T-helper 22 cell (primary cell): Measurements from ENCODE around the gene TMEM156.
"Not testable (repeated sequence)": the region's sequence is repeated elsewhere in the genome, so short reads cannot be mapped to it uniquely, and the experiment has no call there.

Experiments used
- DNase-seq: peaks from one replicate; pipeline ENCODE4 v3.0.0-alpha.2; 2020; ENCODE audit warnings: low read depth

TMEM156 gene

DNA sequence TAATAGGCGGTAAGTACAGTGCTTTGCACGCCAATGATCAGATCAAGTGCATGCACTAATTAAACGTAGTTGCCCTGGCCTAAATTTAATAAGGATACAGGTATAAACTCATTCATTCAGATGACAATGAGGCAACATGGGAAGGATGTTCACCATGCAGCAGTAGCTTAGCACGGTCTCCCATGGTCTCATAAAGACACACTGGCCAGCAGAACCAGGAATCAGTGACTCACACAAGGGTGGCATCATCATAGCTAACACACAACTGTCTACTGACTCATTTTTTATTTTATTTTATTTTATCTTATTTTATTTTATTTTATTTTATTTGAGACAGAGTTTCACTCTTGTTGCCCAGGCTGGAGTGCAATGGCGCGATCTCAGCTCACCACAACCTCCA lies 42.7 kb downstream of the TMEM156 start:
- no peak for DNase-seq

DNA sequence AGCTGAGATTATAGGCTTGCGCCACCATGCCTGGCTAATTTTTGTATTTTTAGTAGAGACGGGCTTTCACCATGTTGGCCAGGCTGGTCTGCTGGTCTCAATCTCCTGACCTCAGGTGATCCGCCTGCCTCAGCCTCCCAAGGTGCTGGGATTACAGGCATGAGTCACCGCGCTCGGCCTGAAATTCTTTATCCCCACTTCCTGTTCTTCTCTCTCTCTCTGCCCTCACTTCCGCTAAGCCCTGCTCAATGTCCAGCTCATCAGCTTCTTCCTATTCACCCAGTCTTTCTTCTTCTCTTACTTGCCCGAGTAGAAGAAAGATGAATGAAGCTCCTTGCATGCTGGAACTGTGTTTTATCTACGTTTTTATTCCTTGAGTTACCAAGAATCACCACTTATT lies 43.9 kb downstream of the TMEM156 start:
- DNase-seq = not testable (repeated sequence)

DNA sequence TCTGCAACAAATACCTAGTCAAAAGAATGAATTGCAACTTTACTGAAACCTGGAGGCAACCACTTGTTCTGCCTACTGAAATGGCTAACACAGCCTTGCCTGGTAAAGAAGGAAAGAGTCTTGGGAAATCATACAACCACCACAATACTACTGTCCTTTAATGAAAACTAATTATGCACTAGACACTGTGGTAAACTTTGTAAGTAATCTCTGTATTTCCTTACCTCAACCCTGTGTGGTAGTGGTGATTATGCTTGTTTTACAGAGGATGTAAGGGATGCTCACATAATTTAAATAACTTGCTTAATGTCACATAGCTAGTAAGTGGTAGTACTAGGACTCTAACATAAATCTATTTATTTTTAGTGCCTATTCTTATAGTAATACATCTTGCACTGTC lies 44.7 kb downstream of the TMEM156 start:
- no peak for DNase-seq

DNA sequence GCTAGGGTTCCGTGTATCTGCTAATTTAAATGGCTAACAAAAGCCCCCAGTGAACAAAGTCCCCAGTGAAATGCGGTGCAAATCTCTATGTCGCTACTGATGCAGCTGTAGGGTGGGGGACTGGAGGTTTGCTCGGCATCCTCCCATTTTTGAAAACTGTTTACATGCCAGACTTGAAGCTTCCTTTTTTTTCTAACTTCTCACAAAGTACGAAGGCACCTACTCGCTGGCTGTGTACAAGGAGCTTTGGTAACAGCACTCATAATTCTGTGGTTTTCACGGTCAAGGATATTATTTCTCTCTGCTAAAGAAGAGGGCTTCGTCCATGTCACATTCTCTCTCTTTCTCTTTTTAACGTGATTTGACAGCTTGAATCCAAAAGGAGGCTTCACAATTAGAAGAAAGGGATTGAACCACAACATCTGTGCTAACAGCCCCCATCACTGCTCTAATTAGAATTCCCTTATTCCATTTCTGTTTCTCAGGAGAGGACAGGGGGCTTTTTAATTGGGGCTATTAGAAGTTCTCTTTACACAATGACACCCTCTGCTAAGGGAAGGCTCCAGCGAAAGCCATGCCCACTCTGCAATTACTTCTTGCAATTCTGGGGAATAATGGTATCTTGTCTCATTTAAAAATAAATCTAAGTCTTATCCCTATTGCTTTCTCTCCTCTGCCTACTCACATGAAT lies 46.7 kb downstream of the TMEM156 start:
- no peak for DNase-seq

DNA sequence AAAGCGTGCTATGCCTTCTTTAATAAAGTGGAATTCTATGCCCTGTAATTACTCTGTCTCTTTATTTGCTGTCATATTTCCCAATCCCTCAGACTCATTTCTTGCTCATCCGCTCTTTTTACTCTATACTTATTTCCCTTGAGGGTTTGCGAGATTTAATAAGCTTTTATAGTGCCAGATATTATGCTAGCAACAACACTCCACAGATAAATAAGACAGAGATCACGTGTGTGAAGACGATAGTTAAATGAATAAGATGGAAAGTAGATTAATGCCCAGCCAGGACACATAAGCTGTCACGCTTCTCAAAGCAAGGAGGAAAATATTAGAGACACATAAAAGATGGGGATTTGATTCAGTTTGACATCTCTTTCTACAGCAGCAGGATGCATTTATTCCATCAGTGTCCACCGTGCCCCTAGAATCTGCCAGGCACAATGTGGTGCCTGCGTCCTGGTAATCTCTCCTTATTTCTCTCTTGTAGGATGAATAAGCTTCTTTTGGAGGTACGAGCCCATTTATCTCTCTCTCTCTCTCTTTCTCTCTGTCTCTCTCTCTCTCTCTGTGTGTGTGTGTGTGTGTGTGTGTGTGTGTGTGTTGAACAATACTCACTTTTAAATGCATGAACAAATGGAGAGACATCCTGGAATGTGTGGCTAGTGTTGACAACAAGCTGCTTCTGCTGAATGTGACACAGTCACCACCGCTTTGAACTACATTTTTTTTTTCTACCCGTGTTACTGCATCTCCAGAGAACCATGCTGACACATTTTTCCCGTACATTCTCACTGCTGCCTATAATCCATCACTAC lies 48.2 kb downstream of the TMEM156 start:
- DNase-seq = no peak

DNA sequence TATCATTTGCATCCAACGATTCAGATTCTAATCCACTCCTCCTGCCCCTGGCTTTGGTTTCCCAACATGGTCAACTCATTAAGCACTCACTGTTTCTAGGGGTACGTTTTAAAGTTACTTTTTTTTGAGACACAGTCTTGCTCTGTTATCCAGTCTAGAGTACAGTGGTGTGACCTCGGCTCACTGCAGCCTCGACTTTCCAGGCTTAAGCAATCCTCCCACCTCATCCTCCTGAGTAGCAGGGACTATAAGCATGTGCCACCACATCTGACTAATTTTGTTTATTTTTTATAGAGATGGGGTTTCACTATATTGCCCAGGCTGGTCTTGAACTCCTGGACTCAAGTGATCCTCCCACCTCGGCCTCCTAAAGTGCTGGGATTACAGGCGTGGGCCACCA lies 48.9 kb downstream of the TMEM156 start:
- no peak for DNase-seq

DNA sequence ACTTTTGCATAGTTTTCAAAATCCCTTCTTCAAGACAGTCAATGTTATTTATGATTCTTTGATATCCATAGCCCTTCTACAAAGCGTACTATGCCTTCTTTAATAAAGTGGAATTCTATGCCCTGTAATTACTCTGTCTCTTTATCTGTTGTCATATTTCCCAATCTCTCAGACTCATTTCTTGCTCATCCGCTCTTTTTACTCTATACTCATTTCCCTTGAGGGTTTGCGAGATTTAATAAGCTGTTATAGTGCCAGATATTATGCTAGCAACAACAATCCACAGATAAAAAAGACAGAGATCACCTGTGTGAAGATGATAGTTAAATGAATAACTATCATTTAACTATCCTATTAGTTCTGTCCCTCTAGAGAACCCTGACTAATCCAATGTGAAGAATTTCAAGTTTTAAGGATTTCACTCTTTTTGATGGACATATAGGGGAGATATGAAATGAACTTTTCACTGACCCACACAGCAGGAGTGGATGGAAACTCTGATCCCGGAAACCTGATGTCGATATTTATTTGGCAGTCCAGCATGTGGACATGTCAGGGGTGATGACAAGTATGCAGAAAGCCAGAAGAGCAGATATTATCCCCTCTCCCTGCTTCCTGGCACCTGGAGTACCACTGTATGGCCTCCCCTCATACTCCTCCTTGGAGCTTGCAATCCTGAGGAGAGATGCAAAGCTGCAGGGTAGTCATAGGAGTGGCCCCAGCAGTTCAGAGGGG lies 49.7 kb downstream of the TMEM156 start:
- no peak for DNase-seq

DNA sequence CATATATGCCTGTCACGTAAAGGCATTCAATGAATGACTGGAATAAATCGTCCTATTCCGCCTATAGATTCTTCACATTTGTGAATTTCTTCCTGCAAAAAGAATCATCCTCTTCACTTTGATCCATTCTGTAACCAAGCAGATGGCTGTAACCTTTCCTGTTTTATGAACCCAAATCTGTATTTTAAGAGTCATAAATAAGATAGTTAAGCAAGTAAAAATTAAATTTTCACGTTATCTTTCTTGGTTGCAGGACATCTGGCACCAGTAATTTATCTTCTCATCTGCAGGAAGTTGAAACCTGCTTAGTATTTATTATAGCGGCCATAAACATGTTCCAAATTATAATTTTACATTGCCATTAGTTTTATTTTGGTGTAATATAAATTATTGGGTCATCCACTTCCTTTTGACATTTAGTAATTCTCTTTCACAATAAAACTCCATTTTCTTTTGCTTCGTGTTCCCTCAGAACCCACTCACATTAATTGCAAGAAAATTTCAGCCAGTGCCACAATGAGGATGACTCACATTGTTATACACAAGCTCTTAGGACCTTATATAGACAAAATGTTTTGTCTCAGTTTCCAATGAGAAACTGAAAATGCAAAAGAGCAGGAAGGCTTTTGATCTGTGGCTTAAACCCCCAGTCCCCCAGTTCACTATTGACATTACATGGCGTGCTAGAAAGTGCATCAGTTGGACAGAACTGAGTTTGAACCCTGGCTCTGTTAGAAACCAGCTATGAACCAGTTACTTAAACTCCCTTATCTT lies 51.1 kb downstream of the TMEM156 start:
- no peak for DNase-seq

DNA sequence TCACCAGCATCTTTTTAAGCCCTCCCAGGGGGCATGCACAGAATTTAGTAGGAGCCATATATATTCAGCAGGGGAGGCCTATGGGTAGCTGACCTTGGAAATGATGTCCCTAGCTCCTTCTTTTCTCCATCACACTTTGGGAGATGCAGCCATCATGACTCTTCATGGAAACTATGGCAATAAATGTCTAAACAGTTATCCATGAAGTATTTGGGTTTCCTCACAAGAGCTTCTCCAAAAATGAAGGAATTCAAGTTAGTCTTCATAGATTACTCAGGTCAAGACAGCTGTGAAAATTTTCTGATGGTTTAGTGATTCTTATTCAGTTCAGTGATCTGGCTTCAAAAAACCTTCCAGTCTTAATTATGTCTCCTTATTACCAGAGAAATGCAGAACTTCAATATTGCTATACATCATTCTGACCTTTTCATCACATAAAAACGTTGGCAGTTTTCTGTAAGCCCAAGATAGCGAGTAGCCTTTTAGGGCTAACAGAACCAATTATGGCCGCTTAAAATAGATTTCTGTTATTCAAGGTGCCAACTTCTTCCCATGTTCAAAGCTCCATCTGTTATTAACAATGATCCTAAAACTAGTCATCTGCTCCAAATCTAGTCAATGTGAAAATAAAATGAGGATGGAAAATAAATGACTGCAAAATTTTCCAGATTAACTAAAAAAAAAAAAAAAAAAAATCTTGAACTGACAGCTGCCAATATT lies 52.5 kb downstream of the TMEM156 start:
- DNase-seq = no peak

DNA sequence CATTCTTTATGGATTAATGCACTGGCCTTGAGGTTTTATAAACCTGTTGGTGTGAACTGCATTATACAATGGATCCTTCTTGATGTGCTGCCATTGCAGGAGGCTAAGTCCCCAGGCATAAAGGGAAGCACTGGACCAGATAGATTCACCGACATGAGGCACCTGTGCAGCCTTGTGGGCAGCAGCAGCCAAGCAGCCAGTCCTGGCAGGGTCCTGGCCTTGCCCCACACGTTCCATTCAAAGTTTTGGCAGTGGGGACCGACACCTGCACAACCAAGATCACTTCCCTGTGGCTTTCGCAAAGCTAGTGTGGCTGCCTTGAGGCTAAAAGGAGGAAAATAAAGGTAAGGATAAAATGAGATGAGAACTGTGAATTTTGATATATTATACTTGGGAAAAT lies 53.1 kb downstream of the TMEM156 start:
- no peak for DNase-seq

DNA sequence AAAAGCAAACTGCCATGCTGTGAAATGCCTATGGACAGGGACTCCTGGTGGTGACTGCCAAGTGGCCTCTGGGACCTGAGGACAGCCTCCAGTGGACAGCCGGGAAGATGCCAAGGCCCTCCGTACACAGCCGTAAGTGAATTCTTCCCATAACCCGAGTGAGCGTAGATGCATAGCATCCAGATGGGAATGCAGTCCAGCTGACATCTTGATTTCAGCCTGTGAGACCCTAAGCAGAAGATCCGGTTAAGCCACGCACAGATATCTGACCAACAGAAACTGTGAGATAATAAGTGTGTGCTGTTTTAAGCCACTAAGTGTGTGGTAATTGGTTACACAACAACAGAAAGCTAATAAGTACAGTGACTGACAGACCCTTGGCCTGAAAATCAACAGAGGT lies 55.9 kb downstream of the TMEM156 start:
- no peak for DNase-seq

DNA sequence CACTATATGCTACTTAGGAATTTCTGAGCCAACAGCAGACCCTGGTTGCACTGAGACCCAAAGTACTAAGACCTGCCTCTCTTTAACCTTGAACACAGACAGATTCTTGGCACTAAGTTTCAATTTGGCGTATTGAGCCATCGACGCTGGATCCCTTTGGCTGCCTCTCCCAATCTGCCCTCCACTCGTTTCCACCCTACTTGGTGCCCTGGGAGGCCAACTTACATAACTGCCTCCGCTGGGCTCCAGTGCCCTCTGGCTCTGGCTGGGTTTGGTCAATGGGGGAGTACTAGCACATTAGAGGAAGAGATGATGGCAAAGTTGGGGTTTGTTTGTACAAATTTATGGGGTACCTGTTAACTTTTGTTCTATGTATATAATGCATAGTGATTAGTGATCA lies 63.5 kb downstream of the TMEM156 start:
- no peak for DNase-seq

DNA sequence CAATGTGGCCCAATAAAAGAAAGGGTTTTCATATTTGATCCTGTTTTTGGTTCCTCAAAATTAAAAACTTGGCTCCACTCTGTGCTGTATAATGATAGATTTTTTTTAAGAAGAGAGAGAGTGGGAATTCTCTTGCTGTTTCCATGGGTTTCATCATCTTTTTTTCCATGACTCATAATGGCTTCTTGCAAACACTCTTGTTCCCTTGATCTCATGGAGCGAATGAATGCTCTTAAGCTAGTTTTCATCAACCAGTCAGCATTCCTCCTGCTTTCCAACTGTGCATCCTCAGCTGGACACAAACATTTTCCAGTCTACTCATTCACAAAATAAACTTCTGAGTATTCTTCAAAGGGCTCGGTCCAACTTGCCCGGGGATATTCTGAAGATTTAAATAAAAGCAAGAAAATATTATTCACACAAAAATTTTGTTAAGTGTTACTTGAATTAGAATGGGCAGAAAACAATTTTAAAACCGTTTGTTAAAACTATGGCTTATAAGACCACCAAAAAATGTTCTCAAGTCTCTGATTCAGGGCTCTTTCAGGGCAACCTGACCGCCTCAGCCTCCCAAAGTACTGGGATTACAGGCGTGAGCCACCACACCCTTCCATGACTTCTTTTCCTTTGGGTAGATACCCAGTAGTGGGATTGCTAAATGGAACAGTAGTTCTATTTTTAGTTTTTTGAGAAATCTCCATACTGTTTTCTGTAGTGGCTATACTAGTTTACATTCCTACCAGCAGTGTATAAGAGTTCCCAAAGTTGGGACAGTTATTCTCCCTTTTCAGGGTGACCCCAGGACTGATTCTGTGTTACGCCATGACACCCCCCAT lies 64.7 kb downstream of the TMEM156 start:
- no peak for DNase-seq

DNA sequence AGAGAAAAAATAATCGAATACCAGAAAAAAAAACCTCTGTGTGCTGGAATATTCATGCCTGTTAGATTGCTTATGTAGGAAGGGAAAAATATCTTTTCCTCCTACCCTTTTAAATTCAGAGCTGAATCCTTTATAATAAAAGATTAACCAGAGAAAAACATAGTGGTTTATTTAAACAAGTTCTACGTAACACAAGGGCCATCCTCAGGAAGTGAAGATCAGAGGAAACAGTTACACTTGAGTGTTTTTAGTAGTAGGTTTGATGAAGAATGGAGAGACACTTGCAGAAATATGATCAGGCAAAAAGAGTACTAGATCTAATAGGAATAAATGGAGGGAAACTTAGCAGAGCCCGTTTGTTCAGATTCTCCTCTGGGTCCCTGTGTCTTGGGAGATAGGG lies 66.3 kb downstream of the TMEM156 start:
- no peak for DNase-seq

DNA sequence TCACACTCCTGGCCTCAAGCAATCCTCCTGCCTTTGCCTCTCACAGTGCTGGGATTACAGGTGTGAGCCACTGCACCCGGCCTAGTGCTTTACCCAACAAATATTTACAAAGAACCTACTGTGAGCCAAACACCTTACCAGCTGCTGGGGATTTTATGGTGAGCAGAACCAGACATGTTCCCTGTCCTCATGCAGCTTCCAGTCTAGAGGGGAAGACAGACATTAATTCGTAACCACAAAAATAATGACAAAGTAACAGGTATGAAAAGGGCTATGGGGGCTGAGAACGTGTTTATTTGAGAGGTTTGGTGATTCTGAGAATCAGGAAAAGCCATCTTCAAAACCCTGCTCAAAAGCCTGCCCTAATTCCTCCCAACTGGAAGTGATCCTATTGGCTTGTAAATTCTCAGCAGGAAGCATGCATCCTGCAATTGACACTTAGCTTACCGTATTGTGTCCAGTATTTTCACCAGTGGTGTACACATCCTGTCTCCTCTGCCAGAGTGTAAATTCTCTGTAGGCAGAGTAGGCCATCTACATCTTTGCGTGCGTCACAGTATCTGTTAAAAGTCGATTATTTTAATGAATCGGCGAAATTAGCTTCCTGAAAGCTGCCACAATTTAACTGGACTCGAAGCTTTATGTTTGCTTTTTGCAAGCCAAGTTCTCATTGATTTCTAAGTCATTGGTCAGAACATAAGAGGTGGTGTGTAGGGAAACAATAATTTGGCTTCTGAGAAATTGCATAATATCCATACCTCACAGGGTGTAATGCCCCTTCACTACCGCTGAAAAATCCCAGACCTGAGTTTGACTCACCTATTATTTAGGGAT lies 67.0 kb downstream of the TMEM156 start:
- no peak for DNase-seq

DNA sequence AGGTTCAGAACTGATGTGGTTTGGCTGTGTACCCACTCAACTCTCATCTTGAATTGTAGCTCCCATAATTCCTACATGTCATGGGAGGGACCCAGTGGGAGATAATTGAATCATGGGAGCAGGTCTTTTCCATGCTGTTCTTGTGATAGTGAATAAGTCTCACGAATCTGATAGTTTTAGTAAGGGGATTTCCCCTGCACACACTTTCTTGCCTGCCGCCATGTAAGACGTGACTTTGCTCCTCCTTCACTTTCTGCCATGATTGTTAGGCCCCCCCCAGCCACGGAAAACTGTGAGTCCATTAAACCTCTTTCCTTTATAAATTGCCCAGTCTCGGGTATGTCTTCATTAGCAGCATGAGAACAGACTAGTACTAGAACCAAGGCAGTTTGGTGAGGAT lies 73.0 kb downstream of the TMEM156 start:
- not testable (repeated sequence) for DNase-seq

DNA sequence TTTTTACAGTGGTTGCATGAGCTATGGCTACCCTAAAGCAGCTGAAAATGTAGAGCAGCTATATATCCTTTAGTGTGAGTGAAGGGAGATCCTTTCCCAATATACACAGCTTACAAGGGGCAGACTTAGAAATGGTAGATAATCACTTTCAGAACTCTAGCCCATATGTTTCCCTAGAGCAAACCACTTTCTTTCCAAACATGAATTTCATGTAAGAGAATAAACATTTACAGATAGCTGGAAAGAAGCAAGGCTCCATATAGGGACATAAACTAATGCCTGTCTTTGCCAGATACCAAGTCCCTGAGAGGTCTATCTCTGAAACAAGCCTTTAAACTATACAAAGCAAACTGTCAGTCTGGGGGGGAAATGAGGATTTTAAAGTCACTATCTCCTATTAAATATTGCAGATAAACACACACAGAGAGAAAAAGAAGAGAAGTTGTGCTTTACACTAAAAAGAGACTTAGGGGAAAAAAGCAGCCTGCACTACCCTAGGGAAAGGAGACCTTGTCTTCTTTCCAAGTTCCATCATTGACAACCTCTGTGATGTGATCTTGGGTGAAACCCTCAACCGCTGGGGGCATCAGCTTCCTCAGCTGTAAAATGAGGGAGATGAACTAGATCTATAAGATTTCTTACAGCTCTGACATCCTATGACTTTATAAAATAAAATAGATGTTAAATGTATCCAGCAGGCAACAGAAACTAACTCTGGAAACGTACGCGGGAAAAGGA lies 73.6 kb downstream of the TMEM156 start:
- DNase-seq = no peak

DNA sequence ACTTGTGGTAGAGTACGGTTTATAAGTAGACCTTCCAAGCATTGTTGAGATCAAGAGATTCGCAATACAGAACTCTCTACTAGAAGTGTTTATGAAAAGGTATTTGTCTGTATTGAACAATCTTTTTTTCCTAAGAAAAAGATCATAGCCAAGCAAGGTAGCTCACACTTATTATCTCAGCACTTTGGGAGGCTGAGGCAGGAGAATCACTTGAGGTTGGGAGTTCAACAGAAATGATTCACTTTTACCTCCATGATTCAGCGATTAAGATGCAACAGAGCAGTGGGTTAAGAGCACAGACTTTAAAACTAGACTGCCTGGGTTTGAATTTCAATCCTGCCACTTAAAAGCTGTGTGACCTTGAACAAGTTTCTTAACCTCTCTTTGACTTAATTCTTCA lies 74.3 kb downstream of the TMEM156 start:
- DNase-seq = no peak

DNA sequence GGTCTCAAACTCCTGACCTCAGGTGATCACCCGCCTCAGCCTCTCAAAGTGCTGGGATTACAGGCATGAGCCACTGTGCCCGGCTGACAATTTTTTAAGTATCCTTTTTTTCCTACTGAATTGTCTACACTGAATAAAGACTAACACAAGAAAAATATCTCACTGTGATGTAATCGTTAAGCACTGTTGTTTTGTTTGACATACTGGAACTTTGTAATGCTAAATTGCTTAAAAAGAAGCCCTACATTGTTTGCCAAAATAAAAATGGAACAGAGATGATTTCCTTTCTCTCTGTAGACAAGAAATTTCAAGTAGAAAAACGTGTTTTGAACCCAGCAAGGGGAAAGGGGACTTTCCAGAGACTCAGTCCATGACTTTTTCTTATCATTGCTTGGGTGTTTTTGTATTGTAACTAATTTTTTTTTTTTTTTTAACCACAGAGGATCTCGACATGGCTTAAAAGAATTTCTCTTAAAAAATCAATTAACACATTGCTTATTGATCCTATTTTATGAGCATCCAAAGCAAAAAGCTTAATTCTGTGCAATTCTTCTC lies 74.9 kb downstream of the TMEM156 start:
- no peak for DNase-seq
